SK-N-SH treated with all-trans-retinoic acid at 6 μM for 48 hours (cell line): ENCODE results near the gene EPHA6.

Experiments
- ARNTL ChIP-seq: fragments of 450-650 bp; formaldehyde crosslinking; IDR thresholded peaks from 2 replicates; pipeline ENCODE4 v1.5.0; 2020; ENCODE audit warnings: low read depth, mild to moderate bottlenecking, moderate library complexity, borderline replicate concordance
- BACH2 ChIP-seq: fragments of 250-450 bp; sonication (Bioruptor Pico); IDR thresholded peaks from 2 replicates; pipeline ENCODE4 v1.9.0; 2021; ENCODE audit warnings: mild to moderate bottlenecking, borderline replicate concordance
- CSDC2 ChIP-seq: fragments of 250-450 bp; sonication (Bioruptor Pico); IDR thresholded peaks from 2 replicates; pipeline ENCODE4 v1.5.0; 2020; ENCODE audit warnings: mild to moderate bottlenecking, moderate library complexity
- CSRNP3 ChIP-seq: fragments of 250-450 bp; sonication (Bioruptor Pico); IDR thresholded peaks from 2 replicates; pipeline ENCODE4 v1.5.1; 2021; ENCODE audit warnings: mild to moderate bottlenecking, moderate library complexity
- ISL1 ChIP-seq: fragments of 250-450 bp; sonication (Bioruptor Pico); IDR thresholded peaks from 2 replicates; pipeline ENCODE4 v2.1.2; 2022; ENCODE audit warnings: mild to moderate bottlenecking, moderate library complexity
- PATZ1 ChIP-seq: fragments of 250-450 bp; sonication (Bioruptor Pico); IDR thresholded peaks from 2 replicates; pipeline ENCODE4 v1.8.0; 2020; ENCODE audit warnings: mild to moderate bottlenecking, moderate library complexity, borderline replicate concordance
- SNAI2 ChIP-seq: fragments of 250-450 bp; sonication (Bioruptor Pico); IDR thresholded peaks from 2 replicates; pipeline ENCODE4 v1.5.0; 2020; ENCODE audit warnings: mild to moderate bottlenecking, moderate library complexity
- TCF4 ChIP-seq: fragments of 250-450 bp; sonication (Bioruptor Pico); IDR thresholded peaks from 2 replicates; pipeline ENCODE4 v1.8.0; 2021; ENCODE audit warnings: mild to moderate bottlenecking, moderate library complexity, borderline replicate concordance
- TSHZ2 ChIP-seq: fragments of 250-450 bp; sonication (Bioruptor Pico); IDR thresholded peaks from 2 replicates; pipeline ENCODE4 v1.5.0; 2020; ENCODE audit warnings: mild to moderate bottlenecking, moderate library complexity
- ZNF8 ChIP-seq: fragments of 450-650 bp; formaldehyde crosslinking; IDR thresholded peaks from 2 replicates; pipeline ENCODE4 v1.5.0; 2020; ENCODE audit warnings: mild to moderate bottlenecking, moderate library complexity

GRCh38 chr3:97241417-97241816, 427.0 kb downstream of the EPHA6 start:
- TF ChIP-seq BACH2 (CRISPR knock-in tag) (no peak), CSRNP3 (CRISPR knock-in tag) (no peak), PATZ1 (no peak), ARNTL (CRISPR knock-in tag) (no peak), ZNF8 (no peak), CSDC2 (CRISPR knock-in tag) (no peak), TCF4 (no peak), TSHZ2 (CRISPR knock-in tag) (no peak), ISL1 (no peak), SNAI2 (no peak)
